IPS DF 6.9 (cell line): ENCODE results near the gene SSBP2.

Source experiments
- DNase-seq: peaks from one replicate; pipeline ENCODE4 v3.0.0-alpha.2; 2013; ENCODE audit warnings: low read depth, low spot score
- H3K27ac ChIP-seq: one replicate; pipeline ENCODE4 v1.5.1; 2013; ENCODE audit warnings: low read length, control low read depth
- H3K27me3 ChIP-seq: 2 replicates; pipeline ENCODE4 v1.6.1; 2013; ENCODE audit warnings: mild to moderate bottlenecking, low read length; ENCODE audit not compliant: control insufficient read depth, insufficient read depth
- H3K36me3 ChIP-seq: 2 replicates; pipeline ENCODE4 v1.6.1; 2013; ENCODE audit warnings: low read length; ENCODE audit not compliant: control insufficient read depth, insufficient read depth
- H3K4me1 ChIP-seq: 2 replicates; pipeline ENCODE4 v1.6.1; 2013; ENCODE audit warnings: low read length; ENCODE audit not compliant: control insufficient read depth, insufficient read depth
- H3K4me3 ChIP-seq: 2 replicates; pipeline ENCODE4 v1.5.1; 2013; ENCODE audit warnings: mild to moderate bottlenecking, low read length
- H3K9me3 ChIP-seq: 2 replicates; pipeline ENCODE4 v1.6.1; 2013; ENCODE audit warnings: low read length, inconsistent platforms; ENCODE audit not compliant: control insufficient read depth, insufficient read depth
- WGBS: extraction: QIAGEN DNeasy Blood & Tissue Kit; methylation state at CpG from one replicate; pipeline ENCODE4 v1.1.7; 2013; ENCODE audit warnings: mixed read lengths, missing lambda C conversion rate; ENCODE audit not compliant: insufficient read length, insufficient coverage; 5-methylcytosine and 5-hydroxymethylcytosine counted together

The SSBP2 gene

GRCh38 chr5:81747030-81747429 is 3.9 kb downstream of the SSBP2 start:
- H3K27ac ChIP-seq, result no peak overlapping the region
- no CpG with 5 or more reads among the region's 2 CpGs for WGBS
- H3K9me3 ChIP-seq, result no peaks in the 10 kb centered on the region
- DNase-seq, result no peak
- H3K4me1 ChIP-seq, result no peaks in the 10 kb centered on the region
- H3K36me3 ChIP-seq, result no peaks in the 10 kb centered on the region
- no peak overlapping the region for H3K4me3 ChIP-seq
- H3K27me3 ChIP-seq, result no peaks in the 10 kb centered on the region

GRCh38 chr5:81740758-81741157 is 10.1 kb downstream of the SSBP2 start:
- Histone ChIP-seq H3K36me3 (no peaks in the 10 kb centered on the region), H3K9me3 (no peaks in the 10 kb centered on the region), H3K27me3 (no peaks in the 10 kb centered on the region), H3K27ac (no peak overlapping the region), H3K4me1 (no peaks in the 10 kb centered on the region), H3K4me3 (no peak overlapping the region)
- no peak for DNase-seq
- 100% methylated on average over 1 of the region's 2 CpGs for WGBS

GRCh38 chr5:81739291-81739690 is 11.6 kb downstream of the SSBP2 start:
- H3K27ac ChIP-seq, result no peak overlapping the region
- H3K4me3 ChIP-seq, result no peak overlapping the region
- no peaks in the 10 kb centered on the region for H3K4me1 ChIP-seq
- DNase-seq, result no peak
- H3K36me3 ChIP-seq, result no peaks in the 10 kb centered on the region
- WGBS, result no CpG with 5 or more reads among the region's 2 CpGs
- no peaks in the 10 kb centered on the region for H3K9me3 ChIP-seq
- H3K27me3 ChIP-seq, result no peaks in the 10 kb centered on the region

DNA sequence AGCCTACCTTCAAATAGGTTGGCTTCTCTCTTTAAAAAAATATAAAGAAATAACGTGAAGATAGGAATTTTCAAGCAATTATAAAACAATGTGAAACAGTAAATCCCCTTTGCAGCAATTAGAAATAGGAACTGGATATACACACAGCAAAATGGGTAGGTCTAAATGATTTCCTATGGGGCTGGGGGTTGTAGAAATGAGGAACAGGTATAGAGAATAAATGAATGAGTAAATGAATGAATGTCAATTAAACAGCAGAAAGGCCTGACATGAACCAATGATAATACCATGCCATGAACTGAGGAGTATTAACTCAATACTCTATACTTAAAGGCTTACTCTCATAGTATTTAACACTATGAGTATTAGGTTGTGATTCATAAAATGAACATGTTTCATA is 21.6 kb downstream of the SSBP2 start:
- H3K4me1 ChIP-seq, result no peaks in the 10 kb centered on the region
- WGBS, result no CpG with 5 or more reads among the region's 1 CpG

GRCh38 chr5:81728301-81728700 is 22.6 kb downstream of the SSBP2 start:
- WGBS, result no CpG with 5 or more reads among the region's 3 CpGs

More for the DNA sequence above, 21.6 kb downstream of the SSBP2 start:
- Histone ChIP-seq H3K4me3 (no peak overlapping the region), H3K27ac (no peak overlapping the region), H3K9me3 (no peaks in the 10 kb centered on the region), H3K36me3 (no peaks in the 10 kb centered on the region), H3K27me3 (no peaks in the 10 kb centered on the region)
- DNase-seq, result no peak

GRCh38 chr5:81726297-81726696 is 24.6 kb downstream of the SSBP2 start:
- Histone ChIP-seq H3K27me3 (no peaks in the 10 kb centered on the region), H3K36me3 (no peaks in the 10 kb centered on the region), H3K4me1 (peaks cover 1% of the 10 kb centered on the region; the same call in 1 of the 2 replicates), H3K27ac (no peak overlapping the region), H3K9me3 (no peaks in the 10 kb centered on the region), H3K4me3 (no peak overlapping the region)
- no peak for DNase-seq
- WGBS, result no CpG with 5 or more reads among the region's 1 CpG

More at GRCh38 chr5:81728301-81728700, 22.6 kb downstream of the SSBP2 start:
- Histone ChIP-seq H3K27ac (no peak overlapping the region), H3K36me3 (no peaks in the 10 kb centered on the region), H3K4me3 (no peak overlapping the region), H3K9me3 (no peaks in the 10 kb centered on the region), H3K4me1 (no peaks in the 10 kb centered on the region), H3K27me3 (no peaks in the 10 kb centered on the region)
- DNase-seq, result no peak

DNA sequence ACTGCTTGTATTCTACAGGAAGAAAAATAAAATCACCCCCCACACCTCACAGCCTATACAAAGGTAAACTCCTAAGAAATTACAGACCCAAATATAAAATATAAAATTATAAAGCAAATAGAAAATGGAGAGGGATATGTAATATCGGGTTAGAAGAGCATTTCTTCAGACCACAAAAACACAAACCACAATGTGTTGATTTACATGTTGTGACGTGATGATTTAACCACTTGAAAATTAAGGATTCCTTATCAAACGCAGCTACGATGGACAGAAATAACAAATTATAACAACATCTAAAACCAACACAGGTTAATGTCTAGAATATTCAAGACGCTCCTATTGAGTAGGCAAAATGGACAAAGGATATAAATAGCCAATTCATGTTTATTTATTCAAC is 26.3 kb downstream of the SSBP2 start:
- H3K36me3 ChIP-seq, result no peaks in the 10 kb centered on the region
- H3K4me3 ChIP-seq, result no peak overlapping the region
- peaks cover 3% of the 10 kb centered on the region; the same call in 1 of the 2 replicates for H3K4me1 ChIP-seq
- H3K27me3 ChIP-seq, result no peaks in the 10 kb centered on the region
- H3K9me3 ChIP-seq, result no peaks in the 10 kb centered on the region
- DNase-seq, result no peak
- H3K27ac ChIP-seq, result no peak overlapping the region
- no CpG with 5 or more reads among the region's 5 CpGs for WGBS

DNA sequence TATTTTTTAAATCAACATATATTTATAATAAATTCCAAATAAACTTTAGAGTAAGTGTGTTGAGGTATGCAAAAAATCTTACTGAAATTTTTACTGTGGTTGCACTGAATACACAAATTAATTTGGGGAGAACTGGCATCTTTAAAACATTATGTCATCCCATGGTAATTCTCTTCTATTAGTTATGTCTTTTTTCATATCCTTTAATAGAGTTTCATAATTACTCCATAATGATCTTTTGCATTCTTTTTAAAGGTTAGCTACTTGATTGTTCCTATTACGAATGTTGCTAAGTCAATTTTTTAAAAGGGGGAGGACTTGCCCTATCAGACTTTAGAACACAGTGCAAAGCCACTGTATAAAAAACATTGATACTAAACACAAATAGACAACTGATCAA is 26.8 kb downstream of the SSBP2 start:
- no CpG with 5 or more reads among the region's 1 CpG for WGBS
- Histone ChIP-seq H3K4me1 (peaks cover 4% of the 10 kb centered on the region; the same call in 1 of the 2 replicates), H3K4me3 (no peak overlapping the region), H3K27ac (no peak overlapping the region), H3K27me3 (no peaks in the 10 kb centered on the region), H3K36me3 (no peaks in the 10 kb centered on the region), H3K9me3 (no peaks in the 10 kb centered on the region)
- DNase-seq, result no peak

GRCh38 chr5:81721049-81721448 is 29.8 kb downstream of the SSBP2 start:
- Histone ChIP-seq H3K4me1 (peaks cover 4% of the 10 kb centered on the region; the same call in 1 of the 2 replicates), H3K4me3 (no peak overlapping the region), H3K27ac (no peak overlapping the region), H3K9me3 (no peaks in the 10 kb centered on the region), H3K27me3 (no peaks in the 10 kb centered on the region), H3K36me3 (no peaks in the 10 kb centered on the region)
- no peak for DNase-seq
- WGBS, result 100% methylated on average over 2 of the region's 2 CpGs

- Histone ChIP-seq H3K4me1 (peaks cover 4% of the 10 kb centered on the region; the same call in 1 of the 2 replicates), H3K4me3 (no peak overlapping the region)
Observed at GRCh38 chr5:81719743-81720345, 31.1 kb downstream of the SSBP2 start.

DNA sequence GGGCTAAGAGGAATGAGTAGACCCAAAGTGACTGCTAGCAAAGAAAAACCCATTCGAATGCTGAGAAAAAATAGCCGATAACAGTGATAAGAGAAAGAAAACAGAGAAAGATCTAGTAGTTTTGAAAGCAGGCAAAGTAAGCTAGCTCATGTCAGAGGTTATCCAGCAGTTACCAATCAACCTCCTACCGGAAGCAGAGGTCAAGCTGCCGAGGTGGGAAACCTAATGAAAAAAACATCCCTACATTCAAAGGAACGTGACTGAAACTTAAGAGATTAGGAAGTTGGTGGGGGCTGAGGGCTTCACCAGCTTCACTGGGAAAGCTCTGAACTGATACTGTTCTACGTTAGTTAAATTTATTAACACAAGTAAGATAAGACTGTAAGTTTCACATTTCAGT is 32.6 kb downstream of the SSBP2 start:
- no peak for DNase-seq
- Histone ChIP-seq H3K27ac (no peak overlapping the region), H3K4me1 (peaks cover 4% of the 10 kb centered on the region; the same call in 1 of the 2 replicates), H3K9me3 (no peaks in the 10 kb centered on the region), H3K4me3 (no peak overlapping the region), H3K27me3 (no peaks in the 10 kb centered on the region), H3K36me3 (no peaks in the 10 kb centered on the region)
- WGBS, result no CpG with 5 or more reads among the region's 6 CpGs

More at GRCh38 chr5:81719743-81720345, 31.1 kb downstream of the SSBP2 start:
- no peak overlapping the region for H3K27ac ChIP-seq
- H3K36me3 ChIP-seq, result no peaks in the 10 kb centered on the region
- no peaks in the 10 kb centered on the region for H3K27me3 ChIP-seq
- WGBS, result no CpG with 5 or more reads among the region's 1 CpG
- no peaks in the 10 kb centered on the region for H3K9me3 ChIP-seq
- DNase-seq, result no peak
